NCI-H1105 (cell line): ENCODE data around the gene ZDHHC9.

Experiments
- DNase-seq: peaks from one replicate; lab custom pipeline; 2025; lab: John Stamatoyannopoulos, UW

Gene ZDHHC9

DNA sequence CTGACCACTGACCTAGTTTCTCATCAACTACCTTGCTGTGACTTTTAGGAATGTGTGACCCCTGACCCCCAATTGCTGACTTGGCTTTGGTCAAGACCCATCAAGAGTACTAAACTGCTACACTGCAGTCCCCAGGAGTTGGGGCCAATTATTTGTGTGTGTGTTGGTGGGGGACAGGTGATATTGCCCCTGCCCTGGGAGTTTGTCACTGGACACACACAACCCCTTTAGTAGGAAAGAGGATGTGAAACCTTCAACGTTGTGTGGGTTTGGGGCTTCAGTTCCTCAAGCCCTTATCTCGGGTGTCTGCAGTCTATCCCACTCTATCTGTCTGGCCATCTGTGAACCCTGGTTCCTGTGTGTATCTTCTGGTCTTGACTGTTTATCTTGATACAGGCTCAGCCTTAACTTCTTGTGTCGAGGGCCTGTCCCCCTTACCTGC, 57.5 kb downstream of the ZDHHC9 start:
- DNase-seq: no peak

DNA sequence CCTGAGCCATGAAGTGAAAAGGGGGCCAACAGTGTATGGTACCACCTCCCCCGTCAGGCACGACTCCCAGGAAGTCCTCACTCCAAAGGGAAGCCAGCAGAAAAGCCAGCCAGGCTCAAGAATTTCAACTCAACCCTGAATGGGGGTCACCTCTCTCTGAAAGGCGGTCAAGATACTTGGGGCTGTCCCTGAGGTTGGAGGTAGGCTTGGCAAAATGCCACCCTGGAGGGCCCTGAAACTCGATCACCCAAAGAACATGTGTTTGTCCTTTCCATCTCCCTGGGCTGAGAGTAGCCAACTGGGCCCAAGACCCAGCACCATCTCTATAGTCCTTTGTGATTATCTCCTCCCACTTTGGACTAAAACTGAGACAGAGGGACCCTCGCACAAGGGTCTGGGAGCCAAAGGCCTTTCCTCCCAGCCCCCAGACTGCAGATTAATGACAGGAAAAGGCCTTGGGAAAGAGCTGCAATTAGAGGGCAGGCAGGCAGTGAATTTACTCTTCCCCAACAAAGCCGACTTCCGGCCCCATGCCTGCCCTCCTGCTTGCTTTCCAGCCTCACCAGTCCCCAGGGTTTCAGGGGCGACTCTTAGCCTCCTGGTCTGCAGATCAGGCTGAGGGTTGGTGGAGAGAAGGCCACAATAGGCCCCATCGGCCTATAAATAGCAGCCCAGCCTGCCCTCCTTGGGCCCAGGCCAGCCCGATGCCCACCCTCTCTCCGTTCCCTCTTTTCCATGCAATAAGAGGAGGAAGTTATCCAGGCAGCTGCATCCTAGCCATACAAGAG, 58.3 kb downstream of the ZDHHC9 start:
- no peak for DNase-seq

DNA sequence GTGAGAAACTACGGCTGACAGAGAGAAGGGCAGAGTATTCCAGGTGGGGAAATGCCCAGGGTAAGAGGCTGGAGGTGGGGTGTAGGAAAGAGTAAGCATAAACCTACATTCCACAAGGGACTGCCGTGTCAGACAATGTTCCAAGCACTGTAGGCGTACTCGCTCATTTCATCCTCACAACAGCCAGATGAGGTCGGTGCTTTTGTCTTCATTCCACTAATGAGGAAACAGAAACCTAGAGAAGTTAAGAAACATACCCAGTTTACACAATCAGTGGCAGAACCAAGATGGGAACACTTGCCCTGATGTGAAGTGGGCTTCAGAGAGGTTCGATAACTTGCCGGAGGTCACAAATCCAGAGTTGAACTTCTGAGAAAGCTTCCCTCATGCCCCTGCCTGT, 59.3 kb downstream of the ZDHHC9 start:
- DNase-seq: no peak

DNA sequence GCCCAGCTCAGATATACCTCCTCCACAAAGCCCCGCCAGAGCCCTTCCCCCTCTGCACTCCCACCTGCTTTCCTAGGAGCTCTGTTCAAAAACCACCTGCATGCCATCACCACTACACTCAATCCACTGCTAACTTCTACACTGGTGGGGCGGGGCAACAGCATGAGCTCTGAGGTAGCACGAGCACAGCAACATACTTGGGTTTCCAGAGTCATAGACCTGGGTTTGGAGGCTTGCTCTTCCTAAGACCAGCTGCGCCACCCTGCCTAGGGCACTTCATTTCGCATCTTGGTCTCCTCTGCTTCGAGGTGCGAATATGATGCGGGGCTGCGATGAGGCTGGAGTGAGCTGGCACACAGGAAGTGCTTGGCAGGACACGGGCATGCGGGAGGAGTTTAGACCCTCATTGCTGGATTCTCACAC, 60.4 kb downstream of the ZDHHC9 start:
- no peak for DNase-seq

DNA sequence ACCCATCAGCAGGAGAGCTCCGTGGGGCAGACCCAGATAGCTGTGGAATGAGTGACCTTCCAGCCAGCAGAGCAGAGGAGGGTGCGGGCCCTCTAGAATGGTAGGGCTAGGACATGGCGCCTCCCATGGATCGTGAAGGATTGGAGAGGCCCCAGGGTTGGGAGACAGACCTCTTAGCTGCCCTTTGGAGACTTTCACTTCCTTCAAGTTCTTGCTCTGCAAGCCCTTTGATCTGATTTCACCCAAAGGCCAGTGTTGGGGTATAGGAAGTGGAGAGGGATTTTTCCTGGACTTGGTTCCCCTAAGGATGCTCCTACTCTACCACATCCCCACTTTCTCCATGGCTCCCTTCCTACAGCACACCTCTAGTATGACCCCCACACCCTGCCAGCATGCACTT, 61.0 kb downstream of the ZDHHC9 start:
- no peak for DNase-seq

DNA sequence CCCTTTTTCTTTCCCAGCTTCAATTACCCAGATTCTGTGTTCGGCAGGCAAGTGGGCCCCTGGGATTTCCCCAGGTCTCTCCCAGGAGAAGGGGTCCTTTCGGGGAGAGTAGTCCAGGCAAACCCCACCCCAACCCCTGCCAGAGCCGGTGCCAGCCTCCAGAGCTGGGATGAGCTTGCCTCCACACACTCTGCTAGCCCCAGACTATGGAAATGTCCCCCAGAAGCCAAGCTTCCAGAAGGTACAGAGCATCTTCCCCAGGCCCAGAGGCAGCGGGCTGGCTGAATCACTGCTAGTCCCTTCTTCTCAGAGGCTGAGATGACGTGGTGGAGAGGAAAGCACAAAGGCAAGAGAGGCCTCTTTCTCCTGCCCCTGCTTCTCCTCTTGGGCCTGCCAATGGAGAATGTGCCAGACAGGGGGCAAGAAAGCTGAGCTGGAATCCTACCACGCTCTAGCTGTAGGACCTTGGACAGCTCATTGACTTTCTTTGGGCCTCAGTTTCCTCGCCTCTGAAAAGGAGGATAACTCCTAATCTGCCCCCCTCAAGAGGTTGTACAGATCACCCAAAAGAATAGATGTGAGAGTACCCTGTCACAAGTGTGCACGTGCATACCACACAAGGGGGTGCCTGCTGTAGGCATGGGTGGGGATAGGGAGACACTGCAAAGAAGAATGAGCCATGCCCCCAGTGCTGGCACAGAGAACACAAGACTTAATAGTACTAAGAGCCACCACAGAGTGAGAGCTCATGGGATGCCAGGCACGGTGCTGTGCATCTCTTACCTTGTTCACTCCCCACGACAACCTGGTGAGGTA, 61.8 kb downstream of the ZDHHC9 start:
- DNase-seq: no peak

DNA sequence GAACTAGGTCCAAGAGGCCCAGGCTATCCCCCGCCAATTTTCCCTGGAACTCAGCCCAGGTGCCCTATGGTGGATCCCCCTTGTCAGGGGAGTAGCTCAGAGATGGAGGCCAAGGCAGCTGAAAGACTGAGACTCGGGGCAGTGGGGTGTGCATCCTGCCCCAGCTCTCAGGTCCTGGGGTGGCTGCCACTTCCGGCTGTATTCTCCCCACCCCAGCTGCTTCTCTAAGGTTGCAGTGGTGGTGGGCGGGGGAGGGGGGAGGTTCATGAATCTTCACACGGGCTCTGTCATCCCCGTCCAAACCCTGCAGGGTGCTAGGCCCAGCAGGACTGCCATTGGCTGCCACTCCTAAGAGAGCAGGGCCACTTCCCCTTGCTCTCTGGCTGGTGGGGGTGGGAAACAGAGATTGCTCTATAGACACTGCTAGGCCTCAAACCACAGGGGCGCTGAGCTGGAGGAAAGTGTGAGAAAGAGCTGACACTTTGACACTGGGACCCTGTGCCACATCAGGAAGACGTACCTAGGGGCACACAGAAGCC, 62.5 kb downstream of the ZDHHC9 start:
- DNase-seq: no peak

DNA sequence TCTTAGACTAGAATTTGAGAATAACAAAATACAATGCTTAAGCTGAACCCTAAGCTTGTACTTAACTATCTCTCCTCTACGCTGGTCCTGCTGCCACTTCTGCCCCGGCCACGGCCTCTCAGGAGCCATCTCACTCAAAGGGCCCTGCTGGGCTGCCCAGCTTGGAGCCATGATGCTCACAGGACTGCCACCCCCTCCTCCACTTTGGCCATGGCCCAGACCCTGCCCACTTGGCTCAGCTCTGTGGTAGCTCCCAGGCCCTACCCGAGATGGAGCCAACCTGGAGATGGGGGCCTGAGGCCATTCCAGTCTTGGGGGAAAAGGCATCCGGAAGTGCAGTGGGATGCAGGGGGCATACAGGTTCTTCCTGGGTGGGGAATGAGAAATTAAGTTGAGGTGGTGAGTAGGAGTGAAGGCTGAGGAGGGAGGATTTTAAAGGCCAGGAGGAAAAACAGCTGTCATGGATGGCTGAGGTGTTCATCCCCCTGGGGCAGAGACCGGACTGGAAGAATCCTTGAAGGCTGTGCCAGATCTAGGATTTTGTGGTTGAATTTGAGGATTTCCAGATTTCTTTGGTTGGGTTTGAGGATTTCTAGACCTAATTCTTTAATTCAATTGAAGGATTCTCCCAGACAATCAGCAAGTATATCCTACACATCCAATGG, 63.1 kb downstream of the ZDHHC9 start:
- DNase-seq: no peak

DNA sequence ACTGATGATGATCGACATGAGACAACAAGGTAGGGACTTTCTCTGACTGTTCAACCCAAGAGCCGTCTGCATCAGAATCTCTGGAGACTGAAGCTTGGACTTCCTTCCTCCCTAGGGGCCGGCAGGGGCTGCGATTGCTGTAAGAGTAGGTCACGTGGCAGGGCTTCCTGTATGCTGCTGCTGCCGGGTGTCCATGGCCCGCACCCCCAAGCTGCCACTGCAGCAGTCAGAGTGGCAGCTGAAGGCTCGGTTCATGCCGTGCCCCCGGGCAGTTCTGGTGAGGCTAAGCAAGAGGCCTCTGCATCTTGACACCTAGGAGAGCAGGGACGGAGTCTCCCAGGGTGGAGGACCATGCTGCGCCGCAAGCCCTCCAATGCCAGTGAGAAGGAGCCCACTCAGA, 63.9 kb downstream of the ZDHHC9 start, which contains the start of gene SASH3:
TSS of gene SASH3 (plus strand) at position 203 of the 400 bp plus-strand sequence. CDS start at position 352, 149 bp downstream.
- DNase-seq: no peak

DNA sequence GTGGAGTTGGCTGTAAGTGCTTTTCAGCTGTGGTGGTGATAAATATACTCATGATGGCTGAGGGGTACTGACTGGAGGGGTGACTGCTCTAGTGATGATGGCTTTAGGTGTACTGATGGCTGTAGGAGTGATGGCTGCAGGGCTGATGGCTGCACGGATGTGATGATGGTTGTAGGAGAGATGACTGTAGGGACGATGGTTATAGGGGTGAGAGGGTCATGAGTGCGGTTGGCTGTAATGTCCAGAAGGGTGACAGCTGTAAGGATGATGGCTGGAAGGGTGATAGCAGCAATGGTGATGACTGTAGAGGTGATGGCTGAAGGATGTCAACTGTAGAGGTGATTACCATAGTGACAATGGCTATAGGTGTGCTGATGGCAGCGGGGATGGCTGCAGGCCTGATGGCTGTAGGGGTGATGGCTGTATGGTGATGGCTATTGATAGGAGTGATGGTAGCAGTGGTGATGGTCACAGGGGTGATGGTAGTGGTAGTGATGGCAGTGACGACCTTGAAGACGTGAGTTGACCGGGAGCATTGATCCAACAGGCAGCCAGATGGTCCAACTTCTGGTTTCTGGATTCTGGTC, 64.5 kb downstream of the ZDHHC9 start:
- no peak for DNase-seq

DNA sequence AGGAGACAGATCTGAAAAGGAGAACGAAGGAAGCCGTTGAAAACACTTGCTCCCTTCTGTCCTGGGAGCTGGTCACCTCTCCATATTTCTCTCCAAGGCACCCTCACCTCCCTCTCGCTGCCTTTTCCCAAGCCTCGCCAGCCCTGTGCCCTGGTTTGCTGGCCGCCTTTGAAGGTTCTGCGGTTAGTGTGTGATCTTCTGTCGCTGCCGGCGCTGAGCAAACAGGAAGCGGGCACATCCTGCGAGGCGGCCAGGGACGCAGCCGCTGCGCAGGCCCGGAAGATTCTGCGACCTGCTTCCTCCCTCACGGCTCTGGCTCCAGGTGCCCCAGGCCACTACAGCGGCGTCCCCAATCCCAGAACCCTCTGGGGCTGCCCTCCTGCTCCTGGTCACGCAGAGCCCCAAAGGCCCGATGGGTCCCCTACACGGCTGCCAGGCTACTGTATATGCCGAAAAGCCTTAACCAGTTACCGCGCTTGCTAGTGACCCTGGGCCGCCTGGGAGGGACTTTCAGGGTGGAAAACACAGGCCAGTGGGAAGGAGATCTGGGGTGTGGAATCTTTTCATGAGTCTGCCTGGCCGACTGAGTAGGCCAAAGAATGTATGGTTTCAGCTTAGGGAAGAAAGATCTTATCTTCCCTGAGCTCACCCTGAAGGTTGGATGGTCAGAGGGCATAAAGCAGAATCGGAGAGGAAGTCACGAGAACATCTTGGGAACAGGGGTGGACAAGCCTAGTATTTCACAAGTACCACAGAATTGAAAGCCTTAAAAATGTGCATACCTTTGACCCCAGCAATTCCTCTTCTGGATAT, 66.3 kb downstream of the ZDHHC9 start:
- DNase-seq: no peak

DNA sequence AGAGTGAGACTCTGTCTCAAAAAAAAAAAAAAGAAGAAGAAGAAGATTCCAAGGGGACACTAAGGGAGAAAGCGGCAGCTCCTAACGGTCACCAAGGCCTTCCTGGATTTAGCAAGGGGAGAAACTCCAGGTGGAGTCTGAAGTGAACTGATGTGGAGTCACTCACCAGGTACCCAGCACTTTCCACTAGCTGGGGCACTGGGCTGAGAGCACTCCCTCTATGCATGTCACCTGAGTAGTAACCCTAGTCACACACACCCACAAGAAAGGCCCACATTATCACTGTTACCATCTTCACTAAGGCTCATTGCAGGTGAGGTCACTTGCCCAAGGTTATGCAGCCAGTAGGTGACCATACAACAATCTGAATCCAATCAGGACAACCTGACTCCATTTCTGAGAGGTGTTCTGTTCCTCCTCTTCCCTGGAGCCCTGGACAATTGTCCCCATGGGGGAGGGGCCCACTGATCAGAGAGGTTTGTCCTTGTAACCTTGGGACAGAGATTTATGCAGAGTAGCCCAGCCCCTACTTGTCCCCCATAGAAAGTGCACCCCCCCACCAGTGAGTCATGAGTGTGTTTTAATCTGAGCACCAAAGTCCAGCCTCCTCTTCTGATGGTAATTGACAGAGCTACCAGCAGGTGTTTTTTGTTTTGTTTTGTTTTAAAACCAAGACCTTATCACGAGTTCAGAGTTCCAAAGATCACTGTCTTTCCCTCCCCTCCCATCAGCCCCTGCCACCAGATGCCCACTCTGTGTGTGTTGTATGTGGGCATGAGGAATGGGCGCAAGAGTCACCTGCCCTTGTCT, 69.8 kb downstream of the ZDHHC9 start:
- no peak for DNase-seq

DNA sequence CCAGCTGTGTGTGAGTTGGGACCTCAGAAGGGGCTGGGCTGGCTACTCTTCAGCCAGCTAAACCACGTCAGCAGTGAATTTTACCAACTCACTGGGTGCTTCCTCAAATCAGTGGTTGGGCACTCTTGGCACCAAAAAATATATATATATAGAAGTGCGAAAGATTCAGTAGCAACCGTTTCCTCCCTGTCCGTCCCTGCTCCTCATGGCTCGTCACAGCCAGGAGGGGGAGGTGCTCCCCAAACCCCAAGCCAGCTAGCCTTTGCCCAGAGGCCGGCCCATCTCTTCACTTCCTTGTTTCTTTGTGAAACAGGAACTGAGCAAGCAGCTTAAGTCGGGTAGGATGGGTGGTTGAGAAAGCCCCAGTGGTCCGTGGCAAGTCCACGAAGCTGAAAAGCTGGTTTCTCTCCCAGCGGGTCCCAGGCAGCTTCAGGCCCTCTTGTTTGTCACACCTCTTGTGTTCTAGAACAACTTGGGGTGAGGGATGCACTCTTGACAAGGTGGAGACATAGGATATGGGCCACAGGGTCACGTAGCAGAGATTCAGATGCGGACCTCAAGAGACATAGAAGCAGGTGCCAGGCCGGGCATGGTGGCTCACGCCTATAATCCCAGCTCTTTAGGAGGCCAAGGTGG, 70.8 kb downstream of the ZDHHC9 start:
- DNase-seq: no peak

DNA sequence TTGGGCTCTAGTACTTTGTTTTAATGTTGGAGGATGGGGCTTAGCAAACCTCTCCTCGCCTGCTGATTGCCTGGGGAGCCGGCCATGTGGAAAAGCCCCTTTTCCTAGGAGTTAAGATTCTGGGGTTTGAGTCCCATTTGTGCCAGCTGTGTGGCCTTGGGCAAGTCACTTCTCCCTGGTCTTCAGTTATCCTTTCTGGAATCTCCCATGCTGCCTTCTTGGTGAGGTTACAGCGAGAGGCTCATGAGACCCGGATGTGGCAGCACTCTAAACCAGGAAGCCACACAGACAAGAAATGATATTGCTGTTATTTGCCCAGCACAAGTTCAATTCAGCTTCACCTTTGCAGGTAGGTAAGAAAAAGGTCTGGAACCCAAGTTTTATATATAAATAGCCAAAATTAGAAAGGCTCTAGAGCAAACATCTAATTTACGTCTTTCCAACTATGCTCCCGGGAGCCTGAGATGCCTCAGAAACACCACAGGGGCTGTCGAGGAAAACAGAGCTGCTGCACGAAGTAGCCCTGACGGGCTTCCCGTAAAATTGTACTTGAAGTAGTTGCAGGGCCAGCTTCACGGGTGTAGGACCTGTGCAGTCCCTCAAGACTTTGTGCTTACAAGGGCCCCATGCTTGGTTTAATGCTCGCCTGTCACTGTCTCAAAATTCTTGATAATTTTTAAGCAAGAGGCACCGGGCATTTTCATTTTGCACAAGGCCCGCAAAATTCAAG, 72.3 kb downstream of the ZDHHC9 start:
- DNase-seq: no peak

DNA sequence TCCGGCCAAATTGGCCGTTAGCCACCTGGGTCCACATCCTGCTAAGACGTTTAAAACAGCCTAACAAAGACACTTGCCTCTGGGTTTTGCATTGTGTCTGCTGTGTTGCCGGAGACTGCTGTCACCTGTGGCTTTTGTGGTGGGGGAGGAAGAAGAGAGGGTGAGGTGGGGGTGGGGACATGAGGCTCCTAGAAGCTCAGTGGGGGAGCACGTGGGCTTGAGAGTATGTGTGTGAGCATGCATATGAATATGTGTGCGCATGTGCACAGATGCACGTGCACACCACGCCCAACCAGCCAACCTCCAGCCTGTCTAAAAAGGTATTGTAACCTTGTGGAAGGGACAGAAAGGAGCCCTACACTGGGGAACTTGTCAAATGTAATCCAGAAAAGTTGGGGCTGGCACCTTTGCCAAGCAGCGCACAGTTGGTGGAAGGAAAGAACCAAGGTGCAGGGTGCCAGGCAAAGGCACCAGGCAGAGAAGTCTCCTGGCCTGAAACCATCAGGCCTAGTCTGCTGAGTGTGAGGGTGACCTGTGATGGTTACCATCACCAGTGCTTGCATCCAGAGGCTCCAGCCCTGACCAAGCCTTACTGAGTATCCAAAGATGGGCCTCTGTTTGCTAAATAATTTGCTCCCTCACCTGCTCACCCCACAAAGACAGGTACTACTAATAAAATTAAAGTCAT, 74.1 kb downstream of the ZDHHC9 start:
- DNase-seq: no peak

DNA sequence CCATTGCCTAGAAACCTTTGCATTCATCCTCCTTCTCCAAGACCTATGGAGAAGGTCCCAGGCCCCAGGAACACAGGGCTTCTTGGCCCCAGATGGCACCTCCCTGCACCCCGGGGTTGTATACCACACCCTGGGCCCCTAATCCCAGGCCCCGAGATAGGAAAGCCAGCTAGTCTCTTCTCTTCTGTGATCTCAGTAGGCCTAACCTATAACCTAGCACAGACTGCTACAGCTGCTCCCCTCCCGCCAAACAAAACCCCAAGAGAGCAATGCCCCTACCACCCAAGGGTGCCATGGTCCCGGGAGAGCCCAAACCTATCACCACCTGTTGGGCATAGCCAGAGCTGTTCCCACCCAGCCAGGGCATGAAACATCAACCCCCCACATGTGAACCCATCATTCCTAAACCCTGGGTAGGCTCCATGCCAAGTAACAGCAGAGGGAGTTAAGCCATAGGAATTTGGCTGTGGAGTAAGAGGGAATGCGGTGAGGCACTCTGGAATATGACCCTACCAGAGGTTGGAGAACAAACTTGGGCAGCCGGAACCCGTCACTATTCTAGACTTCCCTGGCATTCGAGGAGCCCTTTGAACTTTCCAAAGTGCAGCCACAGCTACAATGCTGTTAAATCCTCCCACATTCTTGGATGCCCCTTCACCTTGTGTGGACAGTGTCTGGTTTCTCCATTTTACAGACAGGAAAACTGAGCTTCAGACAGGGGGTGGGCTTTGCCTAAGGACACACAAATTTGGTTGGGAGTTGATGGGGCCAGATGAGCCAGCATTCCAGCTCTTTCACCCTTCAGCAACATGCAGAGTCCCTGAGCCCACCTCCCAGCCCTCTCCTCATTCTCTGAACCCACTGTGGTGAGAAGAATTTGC, 74.9 kb downstream of the ZDHHC9 start:
- no peak for DNase-seq

DNA sequence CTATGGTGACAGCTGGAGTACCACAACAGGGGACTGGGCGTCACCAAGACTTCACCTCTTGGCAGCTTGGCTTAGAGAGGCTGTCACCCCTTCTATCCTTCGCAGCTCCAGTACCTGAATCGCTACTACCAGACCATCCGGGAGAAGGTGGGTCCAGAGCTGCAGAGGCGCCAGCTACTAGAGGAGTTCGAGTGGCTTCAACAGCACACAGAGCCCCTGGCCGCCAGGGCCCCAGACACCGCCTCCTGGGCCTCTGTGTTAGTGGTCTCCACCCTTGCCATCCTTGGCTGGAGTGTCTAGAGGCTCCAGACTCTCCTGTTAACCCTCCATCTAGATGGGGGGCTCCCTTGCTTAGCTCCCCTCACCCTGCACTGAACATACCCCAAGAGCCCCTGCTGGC, 75.5 kb downstream of the ZDHHC9 start:
- DNase-seq: no peak
